Suprapubic skin (tissue), 4 donors: ENCODE measurements around the gene IFT52.

Source experiments
- EP300 ChIP-seq: sonication (generic); formaldehyde crosslinking; IDR thresholded peaks from one replicate; pipeline ENCODE4 v1.6.1; 2017; ENCODE audit warnings: antibody characterized with exemption
- POLR2A ChIP-seq, 2 donors: fragments of 450-650 bp; IDR thresholded peaks; one replicate each; pipeline ENCODE4 v1.6.1; 2017; ENCODE audit warnings: antibody characterized with exemption in 2 of 2, mild to moderate bottlenecking in 2 of 2, moderate library complexity in 2 of 2
- POLR2AphosphoS5 ChIP-seq, 3 donors: sonication (generic); formaldehyde crosslinking; IDR thresholded peaks; one replicate each; pipeline ENCODE4 v1.6.1; 2017; ENCODE audit warnings: antibody characterized with exemption in 3 of 3
- TF ChIP-seq, protein P1 (sequence below), 2 donors: fragments of 200-600 bp in 1 of 2; fragments of 450-650 bp in 1 of 2; sonication (generic) in 1 of 2; IDR thresholded peaks; one replicate each; pipeline ENCODE4 v1.5.1; 2016 to 2019; ENCODE audit warnings: antibody characterized with exemption in 2 of 2, mild to moderate bottlenecking in 1 of 2, moderate library complexity in 1 of 2

DNA sequence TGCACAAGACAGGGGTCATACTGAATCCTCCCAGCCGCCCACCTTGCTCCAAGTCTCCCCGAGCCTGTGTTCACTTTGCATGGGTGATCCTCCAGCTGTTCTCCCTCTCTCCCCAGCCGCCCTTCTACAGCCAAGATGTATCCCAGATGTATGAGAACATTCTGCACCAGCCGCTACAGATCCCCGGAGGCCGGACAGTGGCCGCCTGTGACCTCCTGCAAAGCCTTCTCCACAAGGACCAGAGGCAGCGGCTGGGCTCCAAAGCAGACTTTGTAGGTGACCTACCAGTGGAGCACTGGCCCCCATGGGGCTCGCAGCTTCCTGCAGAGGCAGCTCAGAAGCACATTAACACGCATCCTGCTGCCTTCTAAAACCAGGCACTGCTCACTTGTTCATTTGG lies 14.6 kb upstream of the IFT52 start:
- TF ChIP-seq, protein P1, sequence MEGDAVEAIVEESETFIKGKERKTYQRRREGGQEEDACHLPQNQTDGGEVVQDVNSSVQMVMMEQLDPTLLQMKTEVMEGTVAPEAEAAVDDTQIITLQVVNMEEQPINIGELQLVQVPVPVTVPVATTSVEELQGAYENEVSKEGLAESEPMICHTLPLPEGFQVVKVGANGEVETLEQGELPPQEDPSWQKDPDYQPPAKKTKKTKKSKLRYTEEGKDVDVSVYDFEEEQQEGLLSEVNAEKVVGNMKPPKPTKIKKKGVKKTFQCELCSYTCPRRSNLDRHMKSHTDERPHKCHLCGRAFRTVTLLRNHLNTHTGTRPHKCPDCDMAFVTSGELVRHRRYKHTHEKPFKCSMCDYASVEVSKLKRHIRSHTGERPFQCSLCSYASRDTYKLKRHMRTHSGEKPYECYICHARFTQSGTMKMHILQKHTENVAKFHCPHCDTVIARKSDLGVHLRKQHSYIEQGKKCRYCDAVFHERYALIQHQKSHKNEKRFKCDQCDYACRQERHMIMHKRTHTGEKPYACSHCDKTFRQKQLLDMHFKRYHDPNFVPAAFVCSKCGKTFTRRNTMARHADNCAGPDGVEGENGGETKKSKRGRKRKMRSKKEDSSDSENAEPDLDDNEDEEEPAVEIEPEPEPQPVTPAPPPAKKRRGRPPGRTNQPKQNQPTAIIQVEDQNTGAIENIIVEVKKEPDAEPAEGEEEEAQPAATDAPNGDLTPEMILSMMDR (IDR thresholded peaks at IDR 0.05), result no peak
- no peak for TF ChIP-seq POLR2A (IDR thresholded peaks at IDR 0.05)
- no peak for TF ChIP-seq POLR2AphosphoS5 (IDR thresholded peaks at IDR 0.05)
- TF ChIP-seq EP300, result no peak
